Liver (tissue), 9 donors: ENCODE results near the gene DPP4. TPM values are rescaled to one million over a fixed set of nuclear protein-coding genes. Genes with fewer than 3 reads are reported as not detected.

ENCODE experiments used
- DNase-seq: peaks from one replicate; pipeline ENCODE4 v3.0.0-alpha.2; 2017; ENCODE audit warnings: low spot score
- H3K27ac ChIP-seq, 2 donors: one replicate each; pipeline ENCODE4 v1.7.0; 2013; ENCODE audit warnings: inconsistent platforms in 2 of 2, low read length in 2 of 2, control low read depth in 1 of 2, low read depth in 1 of 2, mild to moderate bottlenecking in 1 of 2
- H3K27me3 ChIP-seq, 4 donors: one replicate each; pipeline versions ENCODE4 v1.6.1 to v1.7.0; 2013; ENCODE audit warnings: low read length in 3 of 4, inconsistent platforms in 1 of 4, mild to moderate bottlenecking in 1 of 4, moderate library complexity in 1 of 4; ENCODE audit not compliant: control insufficient read depth in 4 of 4, insufficient read depth in 4 of 4
- H3K36me3 ChIP-seq, 4 donors: one replicate each; pipeline versions ENCODE4 v1.6.1 to v1.7.0; 2013; ENCODE audit warnings: low read length in 3 of 4, mild to moderate bottlenecking in 3 of 4, low read depth in 1 of 4, moderate library complexity in 1 of 4; ENCODE audit not compliant: control insufficient read depth in 4 of 4, insufficient read depth in 3 of 4
- H3K4me1 ChIP-seq, 4 donors: one replicate each; pipeline versions ENCODE4 v1.6.1 to v1.7.0; 2013; ENCODE audit warnings: low read length in 3 of 4, mild to moderate bottlenecking in 3 of 4, moderate library complexity in 1 of 4; ENCODE audit not compliant: control insufficient read depth in 4 of 4, insufficient read depth in 4 of 4
- H3K4me3 ChIP-seq, 3 donors: one replicate each; pipeline versions ENCODE4 v1.6.1 to v1.7.0; 2013; ENCODE audit warnings: low read length in 3 of 3, control low read depth in 1 of 3, low read depth in 1 of 3, mild to moderate bottlenecking in 1 of 3
- H3K9ac ChIP-seq, 2 donors: one replicate each; pipeline ENCODE4 v1.7.0; 2013; ENCODE audit warnings: low read length in 2 of 2, mild to moderate bottlenecking in 2 of 2, moderate library complexity in 2 of 2, control low read depth in 1 of 2, low read depth in 1 of 2
- H3K9me3 ChIP-seq, 4 donors: one replicate each; pipeline versions ENCODE4 v1.6.1 to v1.7.0; 2013; ENCODE audit warnings: low read length in 3 of 4; ENCODE audit not compliant: control insufficient read depth in 4 of 4
- EGR1 ChIP-seq, 2 donors: IDR thresholded peaks; 2 replicates each; pipeline ENCODE4 v1.6.1; 2016 to 2018; ENCODE audit warnings: antibody characterized with exemption in 2 of 2, low read depth in 2 of 2
- FOXA1 ChIP-seq: IDR thresholded peaks from 2 replicates; pipeline ENCODE4 v1.6.1; 2016; ENCODE audit warnings: antibody characterized with exemption
- FOXA2 ChIP-seq: IDR thresholded peaks from 2 replicates; pipeline ENCODE4 v1.6.1; 2016; ENCODE audit warnings: antibody characterized with exemption
- GABPA ChIP-seq, 2 donors: IDR thresholded peaks in 1 of 2; conservative IDR thresholded peaks in 1 of 2; 2 replicates each; pipeline ENCODE4 v1.6.1; 2016; ENCODE audit warnings: antibody characterized with exemption in 2 of 2, mild to moderate bottlenecking in 1 of 2, moderate library complexity in 1 of 2
- HNF4A ChIP-seq, 2 donors: conservative IDR thresholded peaks; 2 replicates each; pipeline ENCODE4 v1.6.1; 2016; ENCODE audit warnings: antibody characterized with exemption in 2 of 2, mild to moderate bottlenecking in 2 of 2
- HNF4G ChIP-seq: IDR thresholded peaks from 2 replicates; pipeline ENCODE4 v1.6.1; 2016; ENCODE audit warnings: antibody characterized with exemption
- JUND ChIP-seq, 2 donors: IDR thresholded peaks; 2 replicates each; pipeline ENCODE4 v1.6.1; 2016; ENCODE audit warnings: antibody characterized with exemption in 2 of 2
- NR2F2 ChIP-seq: IDR thresholded peaks from 2 replicates; pipeline ENCODE4 v1.6.1; 2016; ENCODE audit warnings: antibody characterized with exemption
- RAD21 ChIP-seq, 2 donors: IDR thresholded peaks; 2 replicates each; pipeline ENCODE4 v1.6.1; 2016; ENCODE audit warnings: antibody characterized with exemption in 2 of 2, mild to moderate bottlenecking in 2 of 2
- RXRA ChIP-seq, 2 donors: IDR thresholded peaks; 2 replicates each; pipeline ENCODE4 v1.6.1; 2017 to 2018; ENCODE audit warnings: antibody characterized with exemption in 2 of 2, mild to moderate bottlenecking in 1 of 2
- SP1 ChIP-seq: IDR thresholded peaks from 2 replicates; pipeline ENCODE4 v1.6.1; 2018; ENCODE audit warnings: antibody characterized with exemption, mild to moderate bottlenecking
- TAF1 ChIP-seq: conservative IDR thresholded peaks from 2 replicates; pipeline ENCODE4 v1.6.1; 2016; ENCODE audit warnings: antibody characterized with exemption, mild to moderate bottlenecking
- YY1 ChIP-seq: IDR thresholded peaks from 2 replicates; pipeline ENCODE4 v1.6.1; 2016; ENCODE audit warnings: antibody characterized with exemption, mild to moderate bottlenecking
- WGBS: extraction: QIAGEN DNeasy Blood & Tissue Kit; methylation state at CpG from one replicate; pipeline ENCODE4 v1.1.7; 2013; 5-methylcytosine and 5-hydroxymethylcytosine counted together
- polyA plus RNA-seq, 2 donors: library from polyadenylated mRNA; stranded (reverse) in 1 of 2; unstranded in 1 of 2; fragments of 200-250 nt in 1 of 2; fragments of >200 nt in 1 of 2; fragmentation: Nextera tagmentation in 1 of 2; extraction: Ambion mirVana in 1 of 2; gene quantifications; one replicate each; pipeline versions ENCODE4 v1.2.1 to v1.2.3, GENCODE V29; 2013 to 2015
- total RNA-seq, 2 donors: library from RNA; depleted of rRNA; stranded (reverse); fragments of >200 nt; gene quantifications; one replicate each; pipeline ENCODE4 v1.2.3, GENCODE V29; 2014
- TF ChIP-seq, protein P1 (sequence below): IDR thresholded peaks from 2 replicates; pipeline ENCODE4 v1.6.1; 2016; ENCODE audit warnings: antibody characterized with exemption
- TF ChIP-seq, protein P2 (sequence below): fragments of 150-350 bp; IDR thresholded peaks from 2 replicates; pipeline ENCODE4 v1.5.1; 2017; ENCODE audit warnings: improper control_type of control experiment, low read depth, low read length; ENCODE audit not compliant: missing input control
- TF ChIP-seq, protein P3 (sequence below): IDR thresholded peaks from 2 replicates; pipeline ENCODE4 v1.6.1; 2016; ENCODE audit warnings: antibody characterized with exemption, mild to moderate bottlenecking
- TF ChIP-seq, protein P4 (sequence below): IDR thresholded peaks from 2 replicates; pipeline ENCODE4 v1.6.1; 2016; ENCODE audit warnings: antibody characterized with exemption
- TF ChIP-seq, protein P5 (sequence below): IDR thresholded peaks from 2 replicates; pipeline ENCODE4 v1.6.1; 2016; ENCODE audit warnings: antibody characterized with exemption
- donor health status: healthy.
- donor health status: healthy.
- donor health status: healthy.
- donor health status: healthy.
- donor health status: healthy.

Gene DPP4
- total and polyA plus RNA-seq, 4 donors, result 9.6 to 30.1 (median 13.5) TPM

DNA sequence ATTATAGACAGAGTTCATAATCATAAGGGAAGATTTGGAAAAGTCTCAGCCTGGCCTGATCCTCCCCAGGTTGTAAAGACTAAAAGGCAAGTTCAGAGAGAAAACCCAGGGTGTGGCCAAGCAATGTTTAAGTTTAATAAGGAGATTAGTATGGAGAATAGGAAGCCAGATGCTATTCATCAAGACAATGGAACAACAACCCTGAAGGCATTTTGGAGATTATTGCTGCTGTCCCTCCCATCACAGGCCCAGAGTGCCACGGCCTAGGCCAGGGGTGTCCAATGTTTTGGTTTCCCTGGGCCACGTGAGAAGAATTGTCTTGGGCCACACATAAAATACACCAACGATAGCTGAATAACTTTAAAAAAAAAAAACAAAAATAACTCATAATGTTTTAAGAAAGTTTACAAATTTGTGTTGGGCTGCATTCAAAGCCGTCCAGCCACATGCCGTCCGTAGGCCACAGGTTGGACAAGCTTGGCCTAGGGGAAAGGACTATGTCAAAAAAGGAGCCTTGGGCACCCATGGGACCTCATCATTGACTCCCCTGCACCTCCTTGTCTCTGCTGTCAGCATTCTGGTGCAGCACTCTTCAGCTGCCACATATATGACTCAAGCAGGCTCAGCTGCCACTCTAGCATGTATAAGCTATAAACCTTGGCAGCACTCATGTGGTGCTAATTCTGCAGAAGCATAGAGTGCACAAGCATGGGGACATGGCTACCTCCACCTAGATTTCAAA lies 20.8 kb downstream of the DPP4 start:
- Histone ChIP-seq H3K9me3 (peaks cover 3 to 11% (median 8%) of the 10 kb centered on the region in 4 donors), H3K4me3 (no peak overlapping the region), H3K9ac (no peak overlapping the region), H3K36me3 (peaks cover 0 to 4% (median under 1%) of the 10 kb centered on the region in 4 donors), H3K4me1 (peaks cover 0 to 9% (median 7%) of the 10 kb centered on the region in 4 donors), H3K27ac (no peak overlapping the region), H3K27me3 (no peaks in the 10 kb centered on the region)
- TF ChIP-seq RXRA (IDR thresholded peaks at IDR 0.05) (no peak), HNF4G (no peak), YY1 (no peak), EGR1 (IDR thresholded peaks at IDR 0.05; ENCODE audit: low read depth in 2 of 2) (no peak), JUND (IDR thresholded peaks at IDR 0.05) (no peak)
- TF ChIP-seq, protein P1, sequence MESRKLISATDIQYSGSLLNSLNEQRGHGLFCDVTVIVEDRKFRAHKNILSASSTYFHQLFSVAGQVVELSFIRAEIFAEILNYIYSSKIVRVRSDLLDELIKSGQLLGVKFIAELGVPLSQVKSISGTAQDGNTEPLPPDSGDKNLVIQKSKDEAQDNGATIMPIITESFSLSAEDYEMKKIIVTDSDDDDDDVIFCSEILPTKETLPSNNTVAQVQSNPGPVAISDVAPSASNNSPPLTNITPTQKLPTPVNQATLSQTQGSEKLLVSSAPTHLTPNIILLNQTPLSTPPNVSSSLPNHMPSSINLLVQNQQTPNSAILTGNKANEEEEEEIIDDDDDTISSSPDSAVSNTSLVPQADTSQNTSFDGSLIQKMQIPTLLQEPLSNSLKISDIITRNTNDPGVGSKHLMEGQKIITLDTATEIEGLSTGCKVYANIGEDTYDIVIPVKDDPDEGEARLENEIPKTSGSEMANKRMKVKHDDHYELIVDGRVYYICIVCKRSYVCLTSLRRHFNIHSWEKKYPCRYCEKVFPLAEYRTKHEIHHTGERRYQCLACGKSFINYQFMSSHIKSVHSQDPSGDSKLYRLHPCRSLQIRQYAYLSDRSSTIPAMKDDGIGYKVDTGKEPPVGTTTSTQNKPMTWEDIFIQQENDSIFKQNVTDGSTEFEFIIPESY, result no peak
- TF ChIP-seq, protein P2, sequence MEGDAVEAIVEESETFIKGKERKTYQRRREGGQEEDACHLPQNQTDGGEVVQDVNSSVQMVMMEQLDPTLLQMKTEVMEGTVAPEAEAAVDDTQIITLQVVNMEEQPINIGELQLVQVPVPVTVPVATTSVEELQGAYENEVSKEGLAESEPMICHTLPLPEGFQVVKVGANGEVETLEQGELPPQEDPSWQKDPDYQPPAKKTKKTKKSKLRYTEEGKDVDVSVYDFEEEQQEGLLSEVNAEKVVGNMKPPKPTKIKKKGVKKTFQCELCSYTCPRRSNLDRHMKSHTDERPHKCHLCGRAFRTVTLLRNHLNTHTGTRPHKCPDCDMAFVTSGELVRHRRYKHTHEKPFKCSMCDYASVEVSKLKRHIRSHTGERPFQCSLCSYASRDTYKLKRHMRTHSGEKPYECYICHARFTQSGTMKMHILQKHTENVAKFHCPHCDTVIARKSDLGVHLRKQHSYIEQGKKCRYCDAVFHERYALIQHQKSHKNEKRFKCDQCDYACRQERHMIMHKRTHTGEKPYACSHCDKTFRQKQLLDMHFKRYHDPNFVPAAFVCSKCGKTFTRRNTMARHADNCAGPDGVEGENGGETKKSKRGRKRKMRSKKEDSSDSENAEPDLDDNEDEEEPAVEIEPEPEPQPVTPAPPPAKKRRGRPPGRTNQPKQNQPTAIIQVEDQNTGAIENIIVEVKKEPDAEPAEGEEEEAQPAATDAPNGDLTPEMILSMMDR, result no peak
- 94% methylated on average over 6 of the region's 6 CpGs for WGBS
- no peak for DNase-seq

DNA sequence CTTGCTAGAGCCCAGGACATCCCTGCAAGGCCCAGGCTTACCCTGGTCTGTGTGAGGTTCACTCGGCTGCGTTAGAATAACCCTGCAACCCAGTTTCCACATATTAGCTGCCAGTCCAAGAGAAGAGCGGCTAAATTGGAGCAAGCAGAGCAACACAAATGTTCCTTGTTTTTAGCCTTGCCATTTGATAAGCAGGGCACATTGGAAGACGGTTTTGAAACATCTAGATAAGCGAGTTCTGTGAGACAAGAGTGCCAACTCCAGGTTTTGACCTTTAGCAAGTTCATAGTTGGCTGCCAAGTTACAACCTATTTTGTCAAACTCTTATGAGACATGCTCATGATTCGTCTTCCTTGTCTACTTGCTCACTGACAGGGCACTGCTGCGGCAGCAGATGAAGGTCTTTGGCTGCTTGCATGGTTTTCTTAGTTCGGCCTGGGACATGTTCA lies 23.5 kb downstream of the DPP4 start:
- H3K4me1 ChIP-seq, result peaks cover 0 to 9% (median 7%) of the 10 kb centered on the region in 4 donors
- H3K27me3 ChIP-seq, result no peaks in the 10 kb centered on the region
- 40% methylated on average over 8 of the region's 8 CpGs for WGBS
- TF ChIP-seq HNF4A (conservative IDR thresholded peaks at IDR 0.05) (peak; percentile 73 to 81), FOXA1 (no peak), JUND (IDR thresholded peaks at IDR 0.05) (peak; percentile 37 to 66), EGR1 (IDR thresholded peaks at IDR 0.05; ENCODE audit: low read depth in 2 of 2) (no peak), FOXA2 (peak; percentile 31), TAF1 (no peak), RAD21 (IDR thresholded peaks at IDR 0.05) (peak; percentile 29 to 44), SP1 (peak; percentile 47), HNF4G (no peak), RXRA (IDR thresholded peaks at IDR 0.05) (peak; percentile 91 to 93), NR2F2 (no peak), YY1 (peak; percentile 50), GABPA (IDR thresholded peaks at IDR 0.05 in 1 of 2, conservative IDR thresholded peaks at IDR 0.05 in 1 of 2) (no peak)
- TF ChIP-seq, protein P1, result no peak
- TF ChIP-seq, protein P3, sequence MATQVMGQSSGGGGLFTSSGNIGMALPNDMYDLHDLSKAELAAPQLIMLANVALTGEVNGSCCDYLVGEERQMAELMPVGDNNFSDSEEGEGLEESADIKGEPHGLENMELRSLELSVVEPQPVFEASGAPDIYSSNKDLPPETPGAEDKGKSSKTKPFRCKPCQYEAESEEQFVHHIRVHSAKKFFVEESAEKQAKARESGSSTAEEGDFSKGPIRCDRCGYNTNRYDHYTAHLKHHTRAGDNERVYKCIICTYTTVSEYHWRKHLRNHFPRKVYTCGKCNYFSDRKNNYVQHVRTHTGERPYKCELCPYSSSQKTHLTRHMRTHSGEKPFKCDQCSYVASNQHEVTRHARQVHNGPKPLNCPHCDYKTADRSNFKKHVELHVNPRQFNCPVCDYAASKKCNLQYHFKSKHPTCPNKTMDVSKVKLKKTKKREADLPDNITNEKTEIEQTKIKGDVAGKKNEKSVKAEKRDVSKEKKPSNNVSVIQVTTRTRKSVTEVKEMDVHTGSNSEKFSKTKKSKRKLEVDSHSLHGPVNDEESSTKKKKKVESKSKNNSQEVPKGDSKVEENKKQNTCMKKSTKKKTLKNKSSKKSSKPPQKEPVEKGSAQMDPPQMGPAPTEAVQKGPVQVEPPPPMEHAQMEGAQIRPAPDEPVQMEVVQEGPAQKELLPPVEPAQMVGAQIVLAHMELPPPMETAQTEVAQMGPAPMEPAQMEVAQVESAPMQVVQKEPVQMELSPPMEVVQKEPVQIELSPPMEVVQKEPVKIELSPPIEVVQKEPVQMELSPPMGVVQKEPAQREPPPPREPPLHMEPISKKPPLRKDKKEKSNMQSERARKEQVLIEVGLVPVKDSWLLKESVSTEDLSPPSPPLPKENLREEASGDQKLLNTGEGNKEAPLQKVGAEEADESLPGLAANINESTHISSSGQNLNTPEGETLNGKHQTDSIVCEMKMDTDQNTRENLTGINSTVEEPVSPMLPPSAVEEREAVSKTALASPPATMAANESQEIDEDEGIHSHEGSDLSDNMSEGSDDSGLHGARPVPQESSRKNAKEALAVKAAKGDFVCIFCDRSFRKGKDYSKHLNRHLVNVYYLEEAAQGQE, result peak; percentile 18
- TF ChIP-seq, protein P4, sequence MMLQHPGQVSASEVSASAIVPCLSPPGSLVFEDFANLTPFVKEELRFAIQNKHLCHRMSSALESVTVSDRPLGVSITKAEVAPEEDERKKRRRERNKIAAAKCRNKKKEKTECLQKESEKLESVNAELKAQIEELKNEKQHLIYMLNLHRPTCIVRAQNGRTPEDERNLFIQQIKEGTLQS, result no peak
- TF ChIP-seq, protein P5, sequence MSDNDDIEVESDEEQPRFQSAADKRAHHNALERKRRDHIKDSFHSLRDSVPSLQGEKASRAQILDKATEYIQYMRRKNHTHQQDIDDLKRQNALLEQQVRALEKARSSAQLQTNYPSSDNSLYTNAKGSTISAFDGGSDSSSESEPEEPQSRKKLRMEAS, result peak; percentile 32
- TF ChIP-seq, protein P2, result no peak
- no peaks in the 10 kb centered on the region for H3K9me3 ChIP-seq
- no peak for DNase-seq
- H3K36me3 ChIP-seq, result peaks cover 0 to 3% (median 0%) of the 10 kb centered on the region in 4 donors
- H3K9ac ChIP-seq, result no peak overlapping the region
- H3K4me3 ChIP-seq, result no peak overlapping the region
- H3K27ac ChIP-seq, result peak overlapping the region; percentile 15 to 21
